Stimulated activated CD4-positive, alpha-beta T cell treated with anti-CD3 and anti-CD28 coated beads, Interleukin-1b, Interleukin-23, amount 100 ng/mL, for 4 hours (primary cell): ENCODE measurements around the gene SRPK2.

ENCODE experiments used
- DNase-seq, 2 donors: peaks; one replicate each; pipeline ENCODE4 v3.0.0-alpha.2; 2020; ENCODE audit warnings: low read depth in 2 of 2

SRPK2 gene

GRCh38 chr7:105136221-105136620 is 252.5 kb downstream of the SRPK2 start:
- no peak for DNase-seq

GRCh38 chr7:105133986-105134655 is 254.6 kb downstream of the SRPK2 start:
- no peak for DNase-seq

GRCh38 chr7:105133358-105133757 is 255.4 kb downstream of the SRPK2 start:
- DNase-seq, result no peak

GRCh38 chr7:105132835-105133234 is 255.9 kb downstream of the SRPK2 start:
- no peak for DNase-seq

DNA sequence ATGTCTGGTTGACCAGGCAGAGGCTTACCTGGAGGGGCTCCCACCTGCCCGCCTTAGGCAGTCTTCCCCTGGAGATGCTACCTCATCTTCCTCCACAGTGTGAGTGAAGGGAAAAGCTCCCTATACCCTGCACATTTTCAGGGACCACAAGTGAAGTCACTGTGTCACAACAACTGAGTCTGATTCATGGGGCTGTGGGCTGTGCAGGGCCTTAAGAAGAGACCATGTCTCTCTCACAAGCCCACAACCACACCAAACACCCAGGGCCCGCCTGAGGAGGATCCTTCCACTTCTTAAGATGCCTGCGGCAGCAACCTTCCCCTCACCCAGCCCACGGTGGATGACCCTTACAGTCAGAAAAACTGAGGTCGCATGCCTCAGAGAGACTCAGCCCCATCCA is 256.4 kb downstream of the SRPK2 start:
- no peak for DNase-seq

- DNase-seq, result no peak
Observed at GRCh38 chr7:105131890-105132289, 256.8 kb downstream of the SRPK2 start.

DNA sequence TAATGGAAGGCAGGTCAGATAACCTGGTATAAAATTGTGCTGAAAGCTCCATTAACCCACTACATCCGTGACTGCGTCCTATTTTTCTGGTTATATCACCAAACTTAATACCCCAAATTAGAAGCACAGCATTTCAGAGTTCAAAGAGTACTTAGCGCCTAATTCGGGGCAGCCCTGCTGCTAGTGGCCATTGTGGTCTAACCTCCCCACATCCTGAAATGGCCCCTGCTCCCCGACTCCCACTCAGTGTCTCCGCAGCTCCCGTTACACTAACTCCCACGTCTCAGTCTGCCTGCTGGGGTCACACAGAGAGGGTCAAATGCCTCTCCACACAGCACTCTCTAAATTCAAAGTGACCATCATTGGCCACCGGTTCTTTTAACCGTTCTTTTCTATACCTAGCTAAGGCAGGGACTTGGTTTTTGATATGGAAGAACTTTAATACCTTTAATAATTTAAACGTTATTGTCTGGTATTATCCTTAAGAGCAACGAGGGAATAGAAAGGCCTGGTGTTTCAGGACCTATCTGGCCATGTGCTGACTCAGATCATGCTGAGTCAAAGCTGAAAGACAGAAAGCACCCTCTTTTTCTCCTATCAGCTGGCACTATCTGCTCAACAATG is 257.6 kb downstream of the SRPK2 start:
- DNase-seq, result no peak

DNA sequence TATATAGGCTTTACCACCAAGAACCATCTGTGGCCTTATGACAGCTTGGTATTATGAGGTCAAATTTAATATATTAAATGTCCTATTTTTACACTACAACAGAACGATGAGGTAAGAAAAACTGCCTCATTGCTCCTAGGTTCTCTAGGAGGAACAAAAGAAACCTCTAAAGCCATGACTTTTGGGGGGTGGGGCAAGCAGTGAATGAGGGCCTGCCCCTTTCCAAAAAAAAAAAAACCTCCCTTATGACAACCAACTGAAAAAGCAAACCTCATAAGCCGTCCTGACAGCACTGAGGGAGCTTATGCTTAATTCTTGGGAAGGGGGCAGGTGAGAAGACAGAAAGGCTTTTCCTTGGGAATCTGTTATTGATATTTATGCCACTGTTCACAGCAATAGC is 258.1 kb downstream of the SRPK2 start:
- DNase-seq, result no peak

DNA sequence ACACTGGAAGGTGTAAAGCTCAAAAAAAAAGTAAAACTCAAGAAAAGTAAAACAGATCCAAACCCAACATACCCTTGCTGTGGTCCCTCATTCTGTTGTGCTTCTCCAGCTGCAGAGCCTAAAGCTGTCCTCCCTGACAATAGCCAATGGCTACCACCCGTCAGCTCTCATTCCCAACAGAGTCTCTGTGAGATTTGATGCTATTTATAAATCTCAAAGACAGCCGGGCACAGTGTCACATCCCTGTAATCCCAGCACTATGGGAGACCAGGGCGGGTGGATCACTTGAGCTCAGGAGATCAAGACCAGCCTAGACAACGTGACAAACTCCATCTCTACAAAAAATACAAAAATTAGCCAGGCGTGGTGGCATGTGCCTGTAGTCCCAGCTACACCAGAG is 258.7 kb downstream of the SRPK2 start:
- no peak for DNase-seq

GRCh38 chr7:105127179-105127578 is 261.5 kb downstream of the SRPK2 start:
- no peak for DNase-seq

DNA sequence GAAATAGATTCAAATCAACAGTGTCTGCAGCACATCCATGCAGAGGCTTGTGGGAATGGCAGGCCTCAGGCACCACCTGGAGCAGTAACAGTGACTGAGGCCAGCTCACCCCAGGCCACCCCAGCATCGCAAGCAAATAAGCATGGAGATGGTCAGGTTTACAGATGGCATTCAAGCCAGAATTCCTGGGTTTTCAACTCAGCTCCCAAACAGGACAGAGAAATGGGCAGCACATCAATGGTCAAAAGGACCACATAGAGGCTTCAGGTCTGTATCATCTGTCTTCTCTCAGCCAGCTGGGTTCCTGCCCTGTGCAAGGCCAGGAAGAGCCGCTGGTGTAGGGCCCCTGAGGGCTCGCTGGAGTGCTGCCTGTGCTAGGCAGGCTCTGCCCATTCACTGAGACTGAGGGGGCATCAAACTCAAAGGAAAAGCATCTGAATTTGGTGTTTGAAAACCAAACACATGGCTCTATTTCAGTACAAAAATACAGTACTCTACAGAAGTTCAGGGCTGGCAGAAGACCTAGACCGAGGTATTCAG is 262.2 kb downstream of the SRPK2 start:
- no peak for DNase-seq

GRCh38 chr7:105125745-105126144 is 263.0 kb downstream of the SRPK2 start:
- DNase-seq, result no peak

DNA sequence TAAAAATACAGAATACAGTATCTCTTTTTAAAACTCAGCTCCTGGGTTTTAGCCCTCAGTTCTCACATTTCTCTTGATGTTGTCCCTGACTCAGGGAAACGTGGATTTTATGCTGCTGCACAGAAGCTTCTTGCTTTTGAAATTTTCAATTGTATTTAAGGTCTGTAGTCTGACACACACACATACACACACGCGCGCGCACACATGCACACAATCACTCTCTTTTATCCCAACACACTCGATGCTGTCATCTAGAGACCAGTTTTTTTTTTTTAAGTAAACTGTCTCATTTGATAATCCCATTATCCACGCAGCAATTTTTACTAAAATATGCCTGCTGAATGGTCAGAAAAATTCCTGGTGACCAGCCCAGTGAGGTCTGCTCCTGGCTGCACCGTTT is 266.1 kb downstream of the SRPK2 start:
- DNase-seq, result no peak

- DNase-seq, result no peak
Observed at GRCh38 chr7:105118612-105119600, 269.8 kb downstream of the SRPK2 start.

GRCh38 chr7:105112440-105113418 is 276.0 kb downstream of the SRPK2 start:
- no peak for DNase-seq

- no peak for DNase-seq
Observed at GRCh38 chr7:105107458-105107857, 281.3 kb downstream of the SRPK2 start.

GRCh38 chr7:105106473-105106872 is 282.2 kb downstream of the SRPK2 start:
- DNase-seq, result no peak

GRCh38 chr7:105105579-105105978 is 283.1 kb downstream of the SRPK2 start:
- DNase-seq, result no peak

DNA sequence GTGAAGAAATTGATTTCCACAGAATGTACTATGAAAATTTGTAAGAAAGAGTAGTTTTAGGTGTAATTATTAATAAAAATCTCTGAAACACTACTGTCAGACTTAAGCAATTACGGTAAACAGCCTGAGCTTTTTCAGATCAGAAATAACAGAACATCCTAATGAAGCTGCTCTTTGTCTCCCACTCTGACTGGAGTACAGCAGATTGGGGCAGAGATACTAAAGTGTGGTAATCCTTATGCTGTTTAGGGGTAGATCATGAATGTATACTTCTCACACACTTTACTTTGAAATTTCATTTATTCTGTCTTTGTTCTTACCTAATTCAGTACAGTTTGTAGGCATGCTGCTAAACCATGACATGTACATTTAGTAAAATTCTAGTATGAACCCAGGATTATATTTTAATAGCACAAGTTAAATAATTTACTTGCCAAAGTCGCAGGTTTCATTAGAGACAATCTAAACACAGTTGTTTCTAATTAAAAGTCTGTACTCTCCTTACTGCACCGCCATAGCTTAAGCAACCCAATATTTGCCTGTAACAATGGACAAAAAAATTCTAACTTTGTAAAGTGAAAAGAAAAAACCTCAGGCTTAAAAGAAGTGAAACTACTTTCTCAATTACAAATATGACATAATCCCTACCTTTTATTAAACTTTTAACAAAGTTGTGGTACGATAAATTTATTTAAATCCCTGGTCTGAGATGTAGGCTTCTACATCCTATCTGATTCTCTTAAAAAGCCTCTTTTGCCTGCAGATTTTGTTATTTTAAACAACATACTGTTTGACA is 286.0 kb downstream of the SRPK2 start:
- no peak for DNase-seq

GRCh38 chr7:105101864-105102263 is 286.9 kb downstream of the SRPK2 start:
- DNase-seq, result no peak
